Activated CD4-positive, alpha-beta T cell treated with anti-CD3 and anti-CD28 coated beads, Interleukin-2, amount 10 ng/mL, durations not matched to agents 7 days and 5 days (primary cell): ENCODE measurements around the gene BID. TPM values are rescaled to one million over a fixed set of nuclear protein-coding genes. Genes with fewer than 3 reads are reported as not detected.
A peak's percentile ranks its signal among the peaks of the same experiment; 100 is the strongest.
"Not testable (repeated sequence)": the region's sequence is repeated elsewhere in the genome, so short reads cannot be mapped to it uniquely, and the experiment has no call there.

Experiments
- CTCF ChIA-PET: fragments of 350-600 bp; sonication (Branson Sonifier 250); formaldehyde crosslinking; loops from one replicate; lab custom pipeline; 2021; ENCODE audit warnings: antibody characterized with exemption; lab: Charles Lee
- POLR2A ChIA-PET: fragments of 350-600 bp; sonication (Branson Sonifier 250); formaldehyde crosslinking; loops from one replicate; lab custom pipeline; 2021; ENCODE audit warnings: antibody characterized with exemption; lab: Charles Lee
- DNase-seq: peaks from one replicate; pipeline ENCODE4 v3.0.0-alpha.2; 2020
- H3K27ac Mint-ChIP-seq: one replicate; pipeline ENCODE4 v1.8.0; 2021; ENCODE audit warnings: mild to moderate bottlenecking, moderate library complexity, mixed read lengths
- H3K27me3 Mint-ChIP-seq: one replicate; pipeline ENCODE4 v1.8.0; 2021; ENCODE audit warnings: mixed read lengths
- H3K36me3 Mint-ChIP-seq: one replicate; pipeline ENCODE4 v1.8.0; 2021; ENCODE audit warnings: low read depth, mixed read lengths
- H3K4me1 Mint-ChIP-seq: one replicate; pipeline ENCODE4 v1.8.0; 2021; ENCODE audit warnings: mixed read lengths
- H3K4me3 Mint-ChIP-seq: one replicate; pipeline ENCODE4 v1.8.0; 2021; ENCODE audit warnings: mild to moderate bottlenecking, moderate library complexity, mixed read lengths
- H3K9me3 Mint-ChIP-seq: one replicate; pipeline ENCODE4 v1.8.0; 2021; ENCODE audit warnings: mixed read lengths
- total RNA-seq, 2 experiments: library from RNA; stranded (reverse); gene quantifications; one replicate each; pipeline ENCODE4 v1.2.3, GENCODE V29; 2021

The BID gene
- total RNA-seq, 2 experiments from 2014 or later: 32.5 to 39.3 TPM

DNA sequence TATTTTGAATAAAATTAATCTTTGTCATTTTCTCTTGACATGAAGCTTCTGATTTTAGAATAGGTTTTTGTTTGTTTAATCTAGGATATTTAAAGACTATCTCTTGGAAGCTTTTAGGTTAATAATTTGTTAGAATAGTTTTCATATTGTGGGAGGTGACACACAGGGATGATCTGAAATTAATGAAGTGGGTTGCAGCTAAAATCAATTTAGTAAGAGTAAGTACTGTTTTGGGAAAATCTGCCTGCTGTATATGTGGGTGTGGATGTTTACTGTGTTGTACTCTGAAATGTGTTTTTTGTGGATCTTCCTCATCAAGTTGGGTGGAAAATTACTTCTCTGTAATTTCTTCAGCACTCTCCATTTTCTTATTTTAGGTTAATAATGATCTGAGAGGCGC lies 67.3 kb downstream of the BID start:
- no peak overlapping the region for H3K4me3 Mint-ChIP-seq

DNA sequence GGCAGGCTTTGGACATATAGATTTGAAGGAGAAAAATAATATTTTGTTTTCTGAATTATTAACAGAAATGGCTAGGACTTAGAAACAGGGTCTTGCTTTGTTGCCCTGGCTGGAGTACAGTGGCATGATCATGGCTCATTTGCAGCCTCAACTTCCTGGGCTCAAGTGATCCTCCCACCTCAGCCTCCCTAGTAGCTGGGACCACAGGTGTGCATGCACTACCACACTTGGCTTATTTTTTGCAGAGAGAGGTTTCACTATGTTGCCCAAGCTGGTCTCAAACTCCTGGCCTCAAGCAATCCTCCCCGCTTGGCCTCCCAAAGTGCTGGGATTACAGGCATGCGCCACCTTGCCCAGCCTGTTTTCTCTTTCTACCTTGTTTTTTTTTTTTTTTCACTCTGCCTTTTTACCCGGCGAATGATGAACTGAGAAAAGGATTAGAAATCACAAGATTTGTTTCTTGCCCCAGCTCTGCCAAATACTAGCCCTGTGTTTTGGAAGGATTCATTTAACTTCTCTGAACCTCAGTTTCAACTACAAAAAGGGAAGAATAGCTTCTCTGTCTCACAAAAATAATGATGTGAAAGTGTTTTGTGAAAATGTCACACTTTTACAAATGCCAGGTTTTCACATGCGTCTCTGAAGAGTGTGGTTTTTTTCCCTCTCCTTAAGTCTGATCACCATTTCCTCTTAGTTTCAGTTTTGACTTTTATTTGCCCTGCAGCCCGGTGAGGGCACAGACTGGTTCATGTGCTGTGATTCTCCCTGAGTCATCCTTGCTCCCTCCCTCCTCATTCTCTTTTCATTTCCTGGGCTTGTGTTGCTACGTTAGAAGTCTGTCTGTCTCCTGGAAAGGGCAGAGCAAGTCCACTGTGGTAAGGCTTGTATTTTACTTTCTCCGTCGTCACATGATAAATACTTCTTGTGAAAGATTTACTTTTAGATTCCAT lies 68.0 kb downstream of the BID start:
- Mint-ChIP-seq H3K4me3 (peak overlapping the region; percentile 59), H3K4me1 (peaks cover 17% of the 10 kb centered on the region), H3K9me3 (no peaks in the 10 kb centered on the region), H3K36me3 (peaks cover 8% of the 10 kb centered on the region), H3K27ac (peak overlapping the region; percentile 89), H3K27me3 (no peaks in the 10 kb centered on the region)
- ChIA-PET POLR2A (no interaction called here), CTCF (interaction anchor here (0.6 kb wide), 1 partner anchor 9 kb away, joined by 4 read pairs; no protein-coding TSS in a partner anchor)
- DNase-seq: peak; percentile 61

More for the DNA sequence above, 67.3 kb downstream of the BID start:
- ChIA-PET POLR2A (no interaction called here), CTCF (interaction anchor here (0.6 kb wide), 1 partner anchor 10 kb away, joined by 4 read pairs; no protein-coding TSS in a partner anchor)
- Mint-ChIP-seq H3K27ac (no peak overlapping the region), H3K9me3 (no peaks in the 10 kb centered on the region), H3K4me1 (peaks cover 17% of the 10 kb centered on the region), H3K27me3 (no peaks in the 10 kb centered on the region), H3K36me3 (peaks cover 8% of the 10 kb centered on the region)
- no peak for DNase-seq

GRCh38 chr22:17705546-17705945 lies 68.7 kb downstream of the BID start:
- H3K27me3 Mint-ChIP-seq: no peaks in the 10 kb centered on the region
- H3K36me3 Mint-ChIP-seq: peaks cover 8% of the 10 kb centered on the region
- no peak overlapping the region for H3K27ac Mint-ChIP-seq
- ChIA-PET POLR2A (no interaction called here), CTCF (interaction anchor here (0.6 to 0.7 kb wide), 2 partner anchors 36 to 136 kb away, joined by 3 to 4 read pairs; no protein-coding TSS in a partner anchor)
- no peak for DNase-seq
- H3K4me1 Mint-ChIP-seq: peaks cover 17% of the 10 kb centered on the region
- H3K4me3 Mint-ChIP-seq: no peak overlapping the region
- H3K9me3 Mint-ChIP-seq: no peaks in the 10 kb centered on the region

DNA sequence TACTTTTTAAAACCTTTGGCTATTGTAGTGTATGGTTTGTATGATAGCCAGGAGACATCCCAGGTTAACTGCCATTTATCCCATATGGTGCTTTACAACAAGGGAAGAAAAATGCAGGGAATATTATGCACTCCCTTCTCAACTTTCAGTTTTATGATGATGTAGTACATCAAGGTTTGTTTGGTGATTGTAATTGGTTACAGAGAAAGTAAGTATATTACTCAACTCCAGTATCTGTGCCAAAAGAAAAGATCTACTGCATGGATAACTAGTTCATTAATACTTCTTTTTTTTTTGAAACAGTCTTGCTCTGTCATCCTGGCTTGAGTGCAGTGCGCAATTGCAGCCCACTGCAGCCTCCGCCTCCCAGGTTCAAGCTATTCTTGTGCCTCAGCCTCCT lies 70.5 kb downstream of the BID start:
- ChIA-PET POLR2A (no interaction called here), CTCF (interaction anchor here (1.4 kb wide), 1 partner anchor 82 kb away, joined by 3 read pairs; no protein-coding TSS in a partner anchor)
- Mint-ChIP-seq H3K4me3 (no peak overlapping the region), H3K27ac (no peak overlapping the region), H3K27me3 (no peaks in the 10 kb centered on the region), H3K4me1 (peaks cover 20% of the 10 kb centered on the region), H3K36me3 (peaks cover 8% of the 10 kb centered on the region), H3K9me3 (no peaks in the 10 kb centered on the region)
- no peak for DNase-seq

GRCh38 chr22:17700778-17701177 lies 73.5 kb downstream of the BID start:
- Mint-ChIP-seq H3K27ac (no peak overlapping the region), H3K4me3 (no peak overlapping the region), H3K27me3 (no peaks in the 10 kb centered on the region), H3K4me1 (peaks cover 10% of the 10 kb centered on the region), H3K36me3 (peaks cover 6% of the 10 kb centered on the region), H3K9me3 (no peaks in the 10 kb centered on the region)
- ChIA-PET POLR2A (no interaction called here), CTCF (no interaction called here)
- no peak for DNase-seq

DNA sequence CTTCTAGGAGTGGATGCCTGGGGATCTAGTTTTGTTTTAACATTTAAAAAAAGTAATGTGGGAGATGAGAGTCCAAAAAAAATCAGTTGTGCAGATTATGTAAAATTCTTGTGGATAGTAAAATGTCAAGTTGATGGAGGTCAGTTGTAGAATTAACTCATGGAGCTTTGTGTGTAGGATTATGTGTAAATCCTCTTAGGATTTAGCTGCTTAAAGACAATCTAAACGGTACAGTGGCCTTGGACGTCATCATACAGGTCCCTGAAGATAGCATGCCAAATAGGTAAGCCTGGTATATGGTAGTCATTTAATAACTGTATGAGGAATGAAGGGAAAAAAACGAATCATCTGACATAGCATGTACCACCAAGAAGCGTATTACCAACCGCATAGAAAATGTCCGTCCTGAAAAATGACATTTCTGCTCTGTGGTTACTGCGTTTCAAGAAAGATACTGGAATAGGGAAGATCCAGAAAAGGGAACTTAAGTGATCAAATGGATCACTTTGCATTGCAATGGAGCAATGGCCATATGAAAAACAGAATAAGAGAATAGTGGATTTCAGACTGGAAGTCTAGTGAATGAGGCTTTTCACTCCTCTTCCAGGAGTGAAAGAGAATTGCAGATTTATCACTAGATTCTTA lies 74.5 kb downstream of the BID start:
- Mint-ChIP-seq H3K27me3 (no peaks in the 10 kb centered on the region), H3K36me3 (peaks cover 11% of the 10 kb centered on the region), H3K9me3 (no peaks in the 10 kb centered on the region), H3K27ac (no peak overlapping the region), H3K4me1 (peaks cover 8% of the 10 kb centered on the region), H3K4me3 (no peak overlapping the region)
- POLR2A ChIA-PET: no interaction called here
- CTCF ChIA-PET: no interaction called here
- DNase-seq: no peak

DNA sequence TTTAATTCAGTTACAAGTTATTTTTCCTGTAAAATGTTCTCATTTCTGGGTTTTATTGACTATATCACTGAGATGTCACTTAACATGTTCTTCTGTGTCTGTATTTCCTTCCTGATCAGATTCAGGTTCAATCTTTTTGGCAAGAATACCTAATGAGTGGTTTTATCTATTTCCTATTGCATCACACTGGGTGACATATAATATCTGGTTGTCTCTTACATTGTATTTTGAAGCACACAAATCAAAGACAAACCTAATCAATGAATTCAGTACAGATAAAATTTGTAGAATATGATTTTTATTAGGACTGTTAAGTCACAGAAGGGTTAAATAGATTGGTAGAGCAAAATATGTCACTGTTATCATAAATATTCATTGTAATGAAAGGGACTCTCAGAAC lies 75.3 kb downstream of the BID start:
- Mint-ChIP-seq H3K27ac (no peak overlapping the region), H3K4me1 (peaks cover 12% of the 10 kb centered on the region), H3K4me3 (no peak overlapping the region), H3K27me3 (no peaks in the 10 kb centered on the region), H3K9me3 (no peaks in the 10 kb centered on the region), H3K36me3 (peaks cover 14% of the 10 kb centered on the region)
- no peak for DNase-seq
- POLR2A ChIA-PET: no interaction called here
- CTCF ChIA-PET: no interaction called here

DNA sequence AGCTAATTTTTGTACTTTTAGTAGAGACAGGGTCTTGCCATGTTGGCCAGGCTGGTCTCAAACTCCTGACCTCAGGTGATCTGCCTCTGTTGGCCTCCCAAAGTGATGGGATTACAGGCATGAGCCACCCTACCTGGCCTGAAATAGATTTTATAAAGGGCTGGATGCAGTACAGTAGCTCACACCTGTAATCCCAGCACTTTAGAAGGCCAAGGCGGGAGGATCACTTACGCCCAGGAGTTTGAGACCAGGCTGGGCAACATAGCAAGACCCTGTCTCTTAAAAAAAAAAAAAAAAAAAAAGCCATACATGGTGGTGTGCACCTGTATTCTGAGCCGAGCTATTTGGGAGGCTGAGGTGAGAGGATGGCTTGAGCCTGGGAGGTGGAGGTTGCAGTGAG lies 76.0 kb downstream of the BID start:
- POLR2A ChIA-PET, H3K27me3 Mint-ChIP-seq, H3K4me3 Mint-ChIP-seq, H3K27ac Mint-ChIP-seq, H3K9me3 Mint-ChIP-seq, DNase-seq: not testable (repeated sequence)
- Mint-ChIP-seq H3K36me3 (peaks cover 11% of the 10 kb centered on the region), H3K4me1 (peaks cover 12% of the 10 kb centered on the region)
- CTCF ChIA-PET: interaction anchor here (1.4 kb wide), 1 partner anchor 12 kb away, joined by 4 read pairs; no protein-coding TSS in a partner anchor

- H3K4me3 Mint-ChIP-seq, H3K27me3 Mint-ChIP-seq, H3K27ac Mint-ChIP-seq, DNase-seq, H3K9me3 Mint-ChIP-seq: not testable (repeated sequence)
- CTCF ChIA-PET: interaction anchor here (0.6 to 1.4 kb wide), 3 partner anchors 9 to 13 kb away, joined by 3 to 4 read pairs (median 4); no protein-coding TSS in a partner anchor
- peaks cover 12% of the 10 kb centered on the region for H3K4me1 Mint-ChIP-seq
- POLR2A ChIA-PET: interaction anchor here (0.5 kb wide), 1 partner anchor 353 kb away, joined by 3 read pairs; no protein-coding TSS in a partner anchor
- H3K36me3 Mint-ChIP-seq: peaks cover 11% of the 10 kb centered on the region
These were observed 77.1 kb downstream of the BID start for GRCh38 chr22:17697196-17697595.

DNA sequence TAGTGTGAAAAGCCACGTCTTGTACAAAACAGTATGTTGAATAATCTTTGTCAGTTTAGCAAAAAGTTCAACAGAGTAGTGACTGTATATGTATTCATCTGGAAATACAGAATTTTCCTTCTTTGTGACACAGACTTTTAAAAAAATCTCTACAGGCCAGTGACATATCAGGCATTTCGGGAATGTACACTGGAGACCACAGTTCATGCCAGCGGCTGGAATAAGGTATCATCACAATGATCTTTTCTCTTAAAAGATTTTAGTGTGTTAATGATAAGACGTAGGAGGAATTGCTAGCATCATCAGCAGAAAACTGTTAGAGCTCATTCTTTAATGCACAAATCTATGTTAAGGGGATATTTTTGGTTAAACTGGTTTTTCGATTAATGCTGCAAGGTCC lies 78.3 kb downstream of the BID start:
- no peak overlapping the region for H3K27ac Mint-ChIP-seq
- no peaks in the 10 kb centered on the region for H3K27me3 Mint-ChIP-seq
- no peaks in the 10 kb centered on the region for H3K9me3 Mint-ChIP-seq
- H3K4me3 Mint-ChIP-seq: no peak overlapping the region
- H3K4me1 Mint-ChIP-seq: peaks cover 12% of the 10 kb centered on the region
- peaks cover 11% of the 10 kb centered on the region for H3K36me3 Mint-ChIP-seq
- ChIA-PET POLR2A (no interaction called here), CTCF (no interaction called here)
- DNase-seq: no peak

GRCh38 chr22:17694752-17695151 lies 79.5 kb downstream of the BID start:
- no peaks in the 10 kb centered on the region for H3K9me3 Mint-ChIP-seq
- no peak overlapping the region for H3K27ac Mint-ChIP-seq
- peaks cover 12% of the 10 kb centered on the region for H3K4me1 Mint-ChIP-seq
- peaks cover 11% of the 10 kb centered on the region for H3K36me3 Mint-ChIP-seq
- POLR2A ChIA-PET: no interaction called here
- H3K27me3 Mint-ChIP-seq: no peaks in the 10 kb centered on the region
- no peak overlapping the region for H3K4me3 Mint-ChIP-seq
- no peak for DNase-seq
- CTCF ChIA-PET: no interaction called here

DNA sequence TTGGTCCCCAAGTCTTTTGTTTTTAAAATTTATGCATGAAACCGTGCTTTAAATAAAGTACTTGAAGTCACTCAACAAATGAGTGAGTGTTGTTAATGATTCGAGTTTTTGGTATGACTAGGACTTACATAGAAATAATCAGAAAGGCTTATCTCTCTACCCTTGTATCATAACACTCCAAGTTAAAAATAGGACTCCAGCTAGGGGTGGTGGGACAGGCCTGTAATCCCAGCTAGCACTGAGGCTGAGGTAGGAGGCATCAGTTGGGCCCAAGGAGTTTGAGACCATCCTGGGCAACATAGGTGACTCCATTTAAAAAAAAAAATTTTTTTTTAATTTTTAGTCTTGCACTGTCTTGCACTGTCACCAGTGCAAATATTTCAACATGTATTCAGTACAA lies 80.1 kb downstream of the BID start:
- POLR2A ChIA-PET: no interaction called here
- CTCF ChIA-PET: no interaction called here
- H3K4me3 Mint-ChIP-seq: no peak overlapping the region
- no peaks in the 10 kb centered on the region for H3K27me3 Mint-ChIP-seq
- peaks cover 12% of the 10 kb centered on the region for H3K4me1 Mint-ChIP-seq
- H3K9me3 Mint-ChIP-seq: no peaks in the 10 kb centered on the region
- H3K27ac Mint-ChIP-seq: no peak overlapping the region
- no peak for DNase-seq
- peaks cover 8% of the 10 kb centered on the region for H3K36me3 Mint-ChIP-seq

- Mint-ChIP-seq H3K36me3 (peaks cover 8% of the 10 kb centered on the region), H3K9me3 (no peaks in the 10 kb centered on the region), H3K4me3 (no peak overlapping the region), H3K4me1 (peaks cover 6% of the 10 kb centered on the region), H3K27ac (no peak overlapping the region), H3K27me3 (no peaks in the 10 kb centered on the region)
- POLR2A ChIA-PET: no interaction called here
- DNase-seq: no peak
- CTCF ChIA-PET: interaction anchor here (1.1 to 1.5 kb wide), 2 partner anchors 37 to 521 kb away, joined by 4 read pairs; no protein-coding TSS in a partner anchor
These were observed 81.4 kb downstream of the BID start for GRCh38 chr22:17692841-17693240.
